Right atrium auricular region (tissue), 2 donors: ENCODE measurements around the gene RPA1. TPM values are rescaled to one million over a fixed set of nuclear protein-coding genes. Genes with fewer than 3 reads are reported as not detected.
"Not testable (repeated sequence)": the region's sequence is repeated elsewhere in the genome, so short reads cannot be mapped to it uniquely, and the experiment has no call there.

Source experiments
- DNase-seq: peaks from one replicate; pipeline ENCODE4 v3.0.0-alpha.2; 2019; ENCODE audit warnings: low spot score
- H3K27ac ChIP-seq, 2 donors: fragments of 200-600 bp; sonication (generic); 1 replicate in 1 of 2; 2 replicates in 1 of 2; pipeline ENCODE4 v1.5.1; 2016 to 2019
- H3K27me3 ChIP-seq, 2 donors: fragments of 200-600 bp; sonication (generic); one replicate each; pipeline versions ENCODE4 v1.5.1 to v1.6.0; 2017 to 2019
- H3K36me3 ChIP-seq: fragments of 200-600 bp; sonication (generic); one replicate; pipeline ENCODE4 v1.5.1; 2016
- H3K4me1 ChIP-seq, 2 donors: fragments of 200-600 bp; sonication (generic); one replicate each; pipeline versions ENCODE4 v1.5.1 to v1.6.0; 2017 to 2019
- H3K4me3 ChIP-seq, 2 donors: fragments of 200-600 bp; sonication (generic); 1 replicate in 1 of 2; 2 replicates in 1 of 2; pipeline ENCODE4 v1.5.1; 2017 to 2019; ENCODE audit warnings: mild to moderate bottlenecking in 1 of 2, moderate library complexity in 1 of 2
- H3K9me3 ChIP-seq, 2 donors: fragments of 200-600 bp; sonication (generic); one replicate each; pipeline ENCODE4 v1.5.1; 2019
- CTCF ChIP-seq, 2 donors: fragments of 200-600 bp; sonication (generic); IDR thresholded peaks; one replicate each; pipeline ENCODE4 v1.5.1; 2019; ENCODE audit warnings: antibody characterized with exemption in 2 of 2
- total RNA-seq, 2 donors: library from RNA; depleted of rRNA; stranded (reverse); fragments of >200 nt; gene quantifications; one replicate each; pipeline ENCODE4 v1.1.0, GENCODE V29; 2016

RPA1 gene
- total RNA-seq, 2 donors from 2014 or later = 20.9 to 26.9 TPM

DNA sequence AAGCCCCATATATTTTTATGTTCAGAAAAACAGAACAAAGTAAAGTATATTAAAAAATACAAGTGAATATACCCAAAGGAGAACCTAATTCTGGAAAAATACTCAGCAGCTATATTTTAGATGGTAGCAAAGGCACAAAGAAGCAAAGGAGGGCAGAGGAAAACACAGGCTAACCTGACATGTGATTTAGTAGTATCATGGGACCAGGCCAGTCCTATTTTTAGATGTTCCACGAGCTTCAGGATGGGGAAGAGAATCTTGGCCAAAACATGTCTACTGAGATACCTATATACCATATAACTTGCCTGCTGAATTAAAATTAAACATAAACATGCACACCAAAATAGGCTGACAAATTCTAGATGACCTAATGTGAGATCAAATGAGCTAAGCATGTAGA, 33.0 kb upstream of the RPA1 start:
- Histone ChIP-seq H3K27ac (peak overlapping the region; percentile 80 to 90), H3K4me1 (peaks cover 0 to 15% of the 10 kb centered on the region in 2 donors), H3K4me3 (no peak overlapping the region), H3K36me3 (no peaks in the 10 kb centered on the region), H3K9me3 (no peaks in the 10 kb centered on the region), H3K27me3 (no peaks in the 10 kb centered on the region)
- DNase-seq = no peak
- no peak for TF ChIP-seq CTCF (IDR thresholded peaks at IDR 0.05)

GRCh38 chr17:1797323-1797722, 32.5 kb upstream of the RPA1 start:
- Histone ChIP-seq H3K27ac (peak overlapping the region; percentile 80 to 90), H3K36me3 (no peaks in the 10 kb centered on the region), H3K9me3 (no peaks in the 10 kb centered on the region), H3K4me1 (peaks cover 0 to 15% of the 10 kb centered on the region in 2 donors), H3K27me3 (no peaks in the 10 kb centered on the region), H3K4me3 (no peak overlapping the region)
- DNase-seq = no peak
- no peak for TF ChIP-seq CTCF (IDR thresholded peaks at IDR 0.05)

GRCh38 chr17:1797846-1798245, 32.0 kb upstream of the RPA1 start:
- not testable (repeated sequence) for DNase-seq, H3K36me3 ChIP-seq, H3K27me3 ChIP-seq, H3K4me3 ChIP-seq, H3K9me3 ChIP-seq
- Histone ChIP-seq H3K4me1 (peaks cover 0 to 15% of the 10 kb centered on the region in 2 donors), H3K27ac (peak overlapping the region; percentile 80 to 90)

DNA sequence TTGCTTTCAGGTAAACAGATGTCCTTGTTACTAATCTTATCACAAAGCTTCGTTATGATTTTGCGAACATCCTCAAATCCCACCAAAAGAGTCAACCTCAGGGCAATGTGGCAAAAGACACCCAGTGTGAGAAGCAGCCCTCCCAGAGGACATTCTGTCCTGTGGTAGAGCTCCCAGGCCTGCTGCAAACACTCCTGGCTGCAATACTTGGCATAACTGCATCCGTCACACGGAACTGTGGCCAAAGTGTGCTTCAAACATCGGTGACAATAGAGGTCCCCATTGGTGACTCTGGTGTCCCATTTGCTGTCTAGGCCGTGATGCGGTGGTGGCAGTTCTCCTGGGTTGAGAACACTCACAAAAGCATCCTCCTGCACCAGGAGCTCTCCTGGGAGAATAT, 29.6 kb upstream of the RPA1 start:
- H3K4me1 ChIP-seq = peaks cover 0 to 8% of the 10 kb centered on the region in 2 donors
- peaks cover 14% of the 10 kb centered on the region for H3K36me3 ChIP-seq
- H3K9me3 ChIP-seq = no peaks in the 10 kb centered on the region
- no peak overlapping the region for H3K4me3 ChIP-seq
- H3K27me3 ChIP-seq = no peaks in the 10 kb centered on the region
- no peak for TF ChIP-seq CTCF (IDR thresholded peaks at IDR 0.05)
- DNase-seq = no peak
- peak overlapping the region; percentile 29 to 72 for H3K27ac ChIP-seq

DNA sequence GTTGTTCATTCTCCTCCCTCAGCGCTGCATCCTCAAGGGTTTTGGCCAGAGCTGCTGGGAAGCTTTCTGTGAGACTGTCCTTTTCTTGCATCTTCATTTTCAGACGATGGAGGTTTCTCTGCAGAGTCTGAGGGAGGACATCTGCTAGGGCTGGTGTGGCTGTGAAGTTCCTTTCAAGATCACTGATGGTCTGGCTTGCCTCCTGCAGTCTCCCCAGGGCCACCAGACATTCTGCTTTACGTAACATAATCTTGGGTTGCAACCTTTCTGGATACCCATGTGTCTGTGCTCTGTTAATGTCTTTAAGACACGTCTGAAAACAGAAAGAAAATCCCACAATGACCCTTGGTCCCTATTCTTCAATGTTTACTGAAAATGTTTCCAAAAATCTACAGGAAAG, 29.1 kb upstream of the RPA1 start:
- Histone ChIP-seq H3K4me3 (no peak overlapping the region), H3K36me3 (peaks cover 14% of the 10 kb centered on the region), H3K27me3 (no peaks in the 10 kb centered on the region), H3K27ac (peak overlapping the region in 1 of 2 donors; percentile 72), H3K4me1 (peaks cover 0 to 8% of the 10 kb centered on the region in 2 donors), H3K9me3 (no peaks in the 10 kb centered on the region)
- TF ChIP-seq CTCF (IDR thresholded peaks at IDR 0.05) = no peak
- DNase-seq = no peak

DNA sequence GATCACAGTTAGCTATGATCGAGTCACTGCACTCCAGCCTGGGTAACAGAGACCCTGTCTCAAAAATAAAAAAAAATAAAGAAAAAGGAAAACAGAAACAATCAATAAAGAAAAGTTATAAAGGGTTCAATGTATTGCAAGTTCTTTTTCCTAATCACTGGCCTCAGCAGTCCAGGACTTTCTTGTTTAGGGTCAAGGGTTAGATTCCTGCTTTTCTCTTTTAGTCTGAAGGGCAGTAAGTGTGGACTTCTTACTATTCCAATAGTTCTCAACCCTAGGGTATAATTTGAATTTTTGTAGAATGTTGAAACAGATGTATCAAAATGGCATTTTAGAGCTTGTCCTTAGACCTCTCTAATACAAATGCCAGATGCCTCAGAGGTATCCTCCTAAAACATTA, 27.4 kb upstream of the RPA1 start:
- Histone ChIP-seq H3K36me3 (peaks cover 14% of the 10 kb centered on the region), H3K27ac (no peak overlapping the region), H3K4me3 (no peak overlapping the region), H3K9me3 (no peaks in the 10 kb centered on the region), H3K4me1 (peaks cover 0 to 2% of the 10 kb centered on the region in 2 donors), H3K27me3 (no peaks in the 10 kb centered on the region)
- DNase-seq = no peak
- no peak for TF ChIP-seq CTCF (IDR thresholded peaks at IDR 0.05)
